HCT116 (cell line): Measurements from ENCODE around the gene ASB10.

Experiments used
- CTCF ChIP-seq, 3 experiments: fragments of 200-600 bp in 1 of 3; sonication (generic) in 1 of 3; IDR thresholded peaks in 2 of 3; conservative IDR thresholded peaks in 1 of 3; 2 replicates each; pipeline ENCODE4 v1.5.1; 2012 to 2017; ENCODE audit warnings: low read depth in 2 of 3, low read length in 2 of 3, antibody characterized with exemption in 1 of 3, borderline replicate concordance in 1 of 3, control low read depth in 1 of 3, mild to moderate bottlenecking in 1 of 3, mixed read lengths in 1 of 3, mixed run types in 1 of 3, moderate library complexity in 1 of 3; ENCODE audit not compliant: insufficient read depth in 1 of 3
- EZH2phosphoT487 ChIP-seq: fragments of 200-600 bp; IDR thresholded peaks from 2 replicates; pipeline ENCODE4 v1.6.1; 2018; ENCODE audit warnings: antibody characterized with exemption, borderline replicate concordance
- ZNF274 ChIP-seq: fragments of 200-500 bp; sonication (Bioruptor generic); IDR thresholded peaks from 2 replicates; pipeline ENCODE4 v1.6.1; 2014; ENCODE audit warnings: mild to moderate bottlenecking, low read depth, low read length, inconsistent platforms

- TF ChIP-seq ZNF274 (no peak), CTCF (IDR thresholded peaks at IDR 0.05 in 2 of 3, conservative IDR thresholded peaks at IDR 0.05 in 1 of 3; ENCODE audit: borderline replicate concordance in 1 of 3, insufficient read depth in 1 of 3, low read depth in 2 of 3, low read length in 2 of 3) (no peak), EZH2phosphoT487 (no peak)
Measured at GRCh38 chr7:151232917-151233701, 46.1 kb upstream of the ASB10 start.
